Activated B cell treated with CpG ODN at 0.5 μM for 24 hours (primary cell): ENCODE results near the gene SCARB1. TPM values are rescaled to one million over a fixed set of nuclear protein-coding genes. Genes with fewer than 3 reads are reported as not detected.

ENCODE experiments used
- ATAC-seq: fragments of 200-7000 bp; cut with Tn5 transposase; one replicate; pipeline ENCODE4 v1.10.0; 2021; ENCODE audit warnings: low read depth, mild to moderate bottlenecking, moderate library complexity
- CTCF ChIA-PET: fragments of 350-600 bp; sonication (Branson Sonifier 250); formaldehyde crosslinking; loops from one replicate; lab custom pipeline; 2021; ENCODE audit warnings: antibody characterized with exemption; lab: Charles Lee
- POLR2A ChIA-PET: fragments of 350-600 bp; sonication (Branson Sonifier 250); formaldehyde crosslinking; loops from one replicate; lab custom pipeline; 2021; ENCODE audit warnings: antibody characterized with exemption; lab: Charles Lee
- DNase-seq: peaks from one replicate; pipeline ENCODE4 v3.0.0; 2022
- H3K27ac Mint-ChIP-seq: one replicate; pipeline ENCODE4 v1.8.0; 2020; ENCODE audit warnings: mixed read lengths
- H3K27me3 Mint-ChIP-seq: one replicate; pipeline ENCODE4 v1.8.0; 2021; ENCODE audit warnings: mixed read lengths
- H3K36me3 Mint-ChIP-seq: one replicate; pipeline ENCODE4 v1.8.0; 2021; ENCODE audit warnings: low read depth, mixed read lengths
- H3K4me1 Mint-ChIP-seq: one replicate; pipeline ENCODE4 v1.8.0; 2021; ENCODE audit warnings: mixed read lengths
- H3K4me3 Mint-ChIP-seq: one replicate; pipeline ENCODE4 v1.8.0; 2020; ENCODE audit warnings: mild to moderate bottlenecking, mixed read lengths
- H3K9me3 Mint-ChIP-seq: one replicate; pipeline ENCODE4 v1.8.0; 2020; ENCODE audit warnings: mixed read lengths
- CTCF ChIP-seq: fragments of 200-600 bp; IDR thresholded peaks from one replicate; pipeline ENCODE4 v1.8.0; 2022; ENCODE audit warnings: antibody characterized with exemption, mild to moderate bottlenecking
- intact Hi-C: fragments of 100-400 bp; cut with micrococcal nuclease; formaldehyde crosslinking; loops from one replicate; pipeline ENCODE4 v1.15.1; 2024
- total RNA-seq: library from RNA; stranded (reverse); gene quantifications from 2 replicates; pipeline ENCODE4 v1.2.3, GENCODE V29; 2022

Gene SCARB1
- total RNA-seq, 1 donor from 2014 or later: 39.3 TPM

- intact Hi-C loops: loop anchor here (1.0 to 10.0 kb wide), 5 partner anchors 22 to 298 kb away; partner anchors contain the start of gene NCOR2
- no peak for DNase-seq
- ChIA-PET POLR2A (interaction anchor here (0.7 to 3.8 kb wide), 11 partner anchors 18 to 89 kb away, joined by 3 to 23 read pairs (median 5); partner anchors contain the start of gene UBC), CTCF (interaction anchor here (1.4 to 2.1 kb wide), 3 partner anchors 26 to 89 kb away, joined by 3 to 7 read pairs (median 3); no protein-coding TSS in a partner anchor)
- TF ChIP-seq CTCF: no peak
- peak overlapping the region; percentile 80 for H3K27ac Mint-ChIP-seq
- no peaks in the 10 kb centered on the region for H3K27me3 Mint-ChIP-seq
- ATAC-seq: peak; percentile 7
- H3K4me3 Mint-ChIP-seq: peak overlapping the region; percentile 83
- no peaks in the 10 kb centered on the region for H3K9me3 Mint-ChIP-seq
- peaks cover 1% of the 10 kb centered on the region for H3K36me3 Mint-ChIP-seq
- H3K4me1 Mint-ChIP-seq: peaks cover 40% of the 10 kb centered on the region
These were observed 772 bp downstream of the SCARB1 start for GRCh38 chr12:124862768-124863415.

- H3K27me3 Mint-ChIP-seq: no peaks in the 10 kb centered on the region
- peaks cover 48% of the 10 kb centered on the region for H3K4me1 Mint-ChIP-seq
- intact Hi-C loops: loop anchor here (2.0 to 10.0 kb wide), 3 partner anchors 23 to 297 kb away; partner anchors contain the start of gene NCOR2
- no peaks in the 10 kb centered on the region for H3K9me3 Mint-ChIP-seq
- CTCF ChIA-PET: interaction anchor here (1.4 to 2.1 kb wide), 3 partner anchors 27 to 88 kb away, joined by 3 to 7 read pairs (median 3); no protein-coding TSS in a partner anchor
- ATAC-seq (peak; percentile 41), DNase-seq (no peak)
- TF ChIP-seq CTCF: no peak
- H3K4me3 Mint-ChIP-seq: peak overlapping the region; percentile 83
- peak overlapping the region; percentile 80 for H3K27ac Mint-ChIP-seq
- POLR2A ChIA-PET: interaction anchor here (0.6 to 3.8 kb wide), 13 partner anchors 18 to 88 kb away, joined by 3 to 23 read pairs (median 5); partner anchors contain the start of gene UBC
- peaks cover 1% of the 10 kb centered on the region for H3K36me3 Mint-ChIP-seq
These were observed 1.6 kb downstream of the SCARB1 start for GRCh38 chr12:124861898-124862676.

DNA sequence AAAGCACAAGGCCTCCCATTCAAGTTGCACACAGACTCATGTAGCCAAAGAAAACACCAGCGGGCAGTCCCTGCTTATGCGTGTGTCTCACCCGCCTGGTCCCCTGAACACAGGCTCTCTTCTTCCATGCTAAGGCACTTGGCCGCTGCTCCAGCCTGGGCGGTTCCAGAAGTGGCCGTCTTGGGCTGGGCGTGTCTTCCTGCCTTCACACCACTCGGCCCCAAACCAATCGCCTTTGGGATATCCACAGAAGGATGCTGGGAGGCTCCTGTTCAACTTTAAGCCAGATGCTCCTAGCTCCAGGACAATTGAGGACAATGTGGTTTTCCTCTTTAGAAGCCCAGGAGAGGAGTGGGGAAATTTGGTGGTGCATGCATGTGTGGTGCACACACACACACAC, 2.2 kb downstream of the SCARB1 start:
- intact Hi-C loops: loop anchor here (10.0 kb wide), 1 partner anchor 297 kb away; the partner anchor contains the start of gene NCOR2
- CTCF ChIA-PET: interaction anchor here (1.4 to 1.5 kb wide), 2 partner anchors 27 to 88 kb away, joined by 3 read pairs; no protein-coding TSS in a partner anchor
- H3K27ac Mint-ChIP-seq: peak overlapping the region; percentile 80

DNA sequence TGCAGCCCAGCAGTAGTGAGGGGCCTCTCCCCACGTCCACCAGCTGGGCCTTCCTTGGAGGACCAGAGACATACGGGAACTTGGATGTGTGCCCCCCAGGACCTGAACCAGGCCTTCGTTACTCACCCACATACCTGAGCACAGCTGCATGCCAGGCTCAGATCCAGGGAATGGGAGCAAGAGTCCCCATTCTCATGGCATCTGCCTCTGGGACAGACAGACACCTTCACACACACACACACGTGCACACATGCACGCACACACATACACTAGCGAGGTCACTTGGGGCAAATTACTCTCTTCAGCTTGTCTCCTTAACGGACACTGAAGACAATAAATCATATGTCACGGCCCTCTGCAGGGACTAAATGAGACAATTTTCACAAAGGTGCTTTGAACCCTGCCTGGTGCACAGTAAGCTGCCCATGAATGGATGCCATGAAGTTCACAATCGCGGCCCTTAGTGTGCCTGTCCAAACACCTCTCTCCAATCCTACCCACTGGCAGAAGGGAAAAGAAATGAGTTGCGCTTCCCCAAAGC, 5.7 kb downstream of the SCARB1 start:
- no peak overlapping the region for H3K27ac Mint-ChIP-seq
- H3K4me3 Mint-ChIP-seq: no peak overlapping the region
- CTCF ChIA-PET: no interaction called here
- peaks cover 1% of the 10 kb centered on the region for H3K36me3 Mint-ChIP-seq
- POLR2A ChIA-PET: no interaction called here
- no peak for ATAC-seq
- no peaks in the 10 kb centered on the region for H3K9me3 Mint-ChIP-seq
- H3K4me1 Mint-ChIP-seq: peaks cover 57% of the 10 kb centered on the region
- intact Hi-C loops: no loop called here
- H3K27me3 Mint-ChIP-seq: no peaks in the 10 kb centered on the region
- DNase-seq: no peak
- TF ChIP-seq CTCF: no peak

More for the DNA sequence above, 2.2 kb downstream of the SCARB1 start:
- Mint-ChIP-seq H3K4me3 (peak overlapping the region; percentile 83), H3K27me3 (no peaks in the 10 kb centered on the region), H3K9me3 (no peaks in the 10 kb centered on the region), H3K36me3 (peaks cover 1% of the 10 kb centered on the region), H3K4me1 (peaks cover 51% of the 10 kb centered on the region)
- DNase-seq (no peak), ATAC-seq (no peak)
- no peak for TF ChIP-seq CTCF
- POLR2A ChIA-PET: interaction anchor here (0.6 to 3.8 kb wide), 7 partner anchors 19 to 87 kb away, joined by 4 to 23 read pairs (median 11); partner anchors contain the start of gene UBC
